GM21423 (cell line): Measurements from ENCODE around the gene KCNH3.

Experiments used
- ATAC-seq: cut with Tn5 transposase; IDR thresholded peaks from one replicate; pipeline ENCODE4 v1.9.1; 2021; ENCODE audit warnings: mild to moderate bottlenecking, moderate library complexity; ENCODE audit not compliant: unreplicated experiment

The KCNH3 gene

DNA sequence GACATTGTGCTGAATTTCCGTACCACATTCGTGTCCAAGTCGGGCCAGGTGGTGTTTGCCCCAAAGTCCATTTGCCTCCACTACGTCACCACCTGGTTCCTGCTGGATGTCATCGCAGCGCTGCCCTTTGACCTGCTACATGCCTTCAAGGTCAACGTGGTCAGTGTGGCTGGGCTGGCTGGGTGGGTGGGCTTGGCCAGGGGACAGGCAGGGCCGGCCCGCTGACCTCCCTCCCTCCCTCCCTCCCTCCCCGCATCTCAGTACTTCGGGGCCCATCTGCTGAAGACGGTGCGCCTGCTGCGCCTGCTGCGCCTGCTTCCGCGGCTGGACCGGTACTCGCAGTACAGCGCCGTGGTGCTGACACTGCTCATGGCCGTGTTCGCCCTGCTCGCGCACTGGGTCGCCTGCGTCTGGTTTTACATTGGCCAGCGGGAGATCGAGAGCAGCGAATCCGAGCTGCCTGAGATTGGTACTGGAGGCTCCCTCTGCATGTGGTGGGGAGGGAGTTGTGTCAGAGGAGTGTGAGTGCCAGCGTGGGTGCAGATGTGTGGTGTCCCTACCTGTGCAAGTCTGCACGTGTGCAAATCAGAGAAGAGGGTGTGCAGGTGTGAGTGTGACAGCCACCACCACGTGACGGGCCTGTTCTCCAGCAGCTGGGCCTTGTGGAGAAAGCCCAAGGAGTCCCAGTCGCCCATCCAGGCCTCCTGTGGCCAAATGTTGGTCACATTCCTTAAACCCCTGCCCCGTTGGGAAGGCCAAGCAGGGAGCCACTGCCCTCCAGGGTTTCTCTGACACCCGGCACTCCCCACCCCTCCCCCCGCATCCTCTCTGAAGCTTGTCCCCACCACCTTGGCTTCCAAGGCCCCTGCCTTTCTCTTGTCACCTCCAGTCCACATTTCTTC is 5.3 kb downstream of the KCNH3 start:
- ATAC-seq = no peak

DNA sequence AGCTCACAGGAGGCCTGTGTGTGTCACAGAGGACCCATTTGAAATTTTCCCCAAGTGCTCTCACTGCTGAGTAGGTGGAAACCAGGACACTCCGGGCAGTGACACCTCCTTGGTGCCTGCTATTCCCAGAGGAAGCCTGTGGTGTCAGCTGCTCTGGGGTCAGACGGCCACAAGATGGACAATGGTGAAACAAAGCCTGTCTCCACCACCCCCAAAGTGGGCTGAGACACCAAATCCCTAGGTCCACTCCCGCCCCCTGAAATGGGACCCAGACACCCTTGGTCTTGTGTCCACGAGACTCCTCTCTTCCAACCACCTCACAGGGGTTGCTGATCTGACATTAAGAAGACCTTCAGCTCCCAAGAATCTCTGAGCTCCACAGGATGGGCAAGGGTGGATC is 7.0 kb downstream of the KCNH3 start:
- no peak for ATAC-seq

DNA sequence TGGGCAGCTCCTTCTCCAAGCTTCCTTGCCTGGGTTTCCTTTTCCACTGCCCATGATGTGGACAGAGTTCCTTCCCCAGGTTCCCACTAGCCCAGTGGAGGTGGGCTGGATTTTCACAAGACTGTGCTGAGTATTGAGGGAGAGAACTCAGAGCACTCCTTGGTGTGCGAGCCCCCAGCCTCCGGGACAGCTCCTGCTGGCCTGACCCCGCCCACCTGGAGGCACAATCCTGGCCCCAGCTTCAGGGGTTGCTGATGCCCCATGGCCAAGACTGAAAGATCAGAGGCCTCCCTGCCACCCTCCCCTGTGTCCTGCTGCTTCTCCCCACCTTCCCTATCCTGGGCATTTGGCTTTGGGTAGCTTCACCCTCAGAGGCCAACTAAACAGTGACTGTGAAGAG is 7.7 kb downstream of the KCNH3 start:
- ATAC-seq = no peak

DNA sequence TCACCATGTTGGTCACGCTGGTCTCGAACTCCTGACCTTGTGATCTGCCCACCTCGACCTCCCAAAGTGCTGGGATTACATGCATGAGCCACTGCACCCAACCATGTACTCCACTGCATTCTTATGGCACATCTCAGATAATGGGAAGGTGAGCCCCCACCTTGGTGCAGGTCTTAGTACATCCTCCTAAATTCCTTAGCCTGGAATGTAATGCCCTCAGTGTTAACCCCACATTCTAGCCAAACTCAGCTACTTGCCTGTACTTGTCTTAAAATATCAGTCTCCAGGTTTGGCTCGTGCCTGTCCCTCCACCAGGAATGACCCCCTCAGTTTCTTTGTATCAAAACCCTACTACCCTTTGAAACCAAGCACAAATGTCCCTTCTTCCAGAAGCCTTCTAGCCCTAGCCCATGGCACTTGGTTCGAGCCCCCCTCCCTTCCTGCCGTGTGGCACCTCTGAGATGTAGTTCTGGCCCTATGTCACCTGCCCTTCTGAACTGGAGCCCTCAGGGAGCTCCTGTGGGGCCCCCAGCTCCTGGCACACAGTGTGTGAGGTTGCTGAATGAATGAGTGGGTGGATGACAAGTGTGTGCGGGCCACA is 8.4 kb downstream of the KCNH3 start:
- ATAC-seq = no peak

DNA sequence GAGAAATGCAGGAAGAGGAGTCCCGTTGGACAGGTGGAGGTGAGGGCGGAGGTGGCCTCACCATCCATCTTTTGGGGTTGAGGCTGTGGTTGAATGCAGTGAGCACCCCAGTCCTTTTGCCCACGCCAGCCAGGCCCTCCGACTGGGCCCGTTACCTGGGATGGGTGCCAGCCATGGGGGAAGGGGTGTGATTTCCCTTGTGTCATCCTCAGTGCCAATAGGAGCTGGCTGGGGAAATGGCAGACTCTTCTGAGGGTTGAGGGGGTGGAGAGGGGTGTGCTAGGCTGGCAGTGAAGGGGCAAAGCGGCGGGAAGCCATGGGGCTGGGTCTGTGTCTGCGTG is 9.6 kb downstream of the KCNH3 start:
- ATAC-seq = no peak

DNA sequence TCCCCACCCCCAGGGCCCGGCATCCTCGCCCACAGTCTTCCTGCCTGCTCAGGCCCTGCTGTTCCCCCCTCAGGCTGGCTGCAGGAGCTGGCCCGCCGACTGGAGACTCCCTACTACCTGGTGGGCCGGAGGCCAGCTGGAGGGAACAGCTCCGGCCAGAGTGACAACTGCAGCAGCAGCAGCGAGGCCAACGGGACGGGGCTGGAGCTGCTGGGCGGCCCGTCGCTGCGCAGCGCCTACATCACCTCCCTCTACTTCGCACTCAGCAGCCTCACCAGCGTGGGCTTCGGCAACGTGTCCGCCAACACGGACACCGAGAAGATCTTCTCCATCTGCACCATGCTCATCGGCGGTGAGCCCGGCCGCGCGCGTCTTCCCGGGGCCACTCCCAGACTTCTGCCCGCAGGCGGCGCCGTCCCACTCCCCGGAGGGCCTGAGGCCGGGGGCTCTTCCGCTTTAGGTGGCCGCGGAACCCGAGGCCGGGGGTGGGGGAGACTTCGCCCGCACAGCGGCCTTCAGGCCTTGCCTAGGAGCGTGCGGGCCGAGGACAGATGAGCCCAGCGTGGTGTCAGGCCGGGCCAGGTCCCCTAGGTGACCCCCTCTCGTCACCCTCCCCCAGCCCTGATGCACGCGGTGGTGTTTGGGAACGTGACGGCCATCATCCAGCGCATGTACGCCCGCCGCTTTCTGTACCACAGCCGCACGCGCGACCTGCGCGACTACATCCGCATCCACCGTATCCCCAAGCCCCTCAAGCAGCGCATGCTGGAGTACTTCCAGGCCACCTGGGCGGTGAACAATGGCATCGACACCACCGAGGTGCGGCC is 10.2 kb downstream of the KCNH3 start:
- no peak for ATAC-seq

DNA sequence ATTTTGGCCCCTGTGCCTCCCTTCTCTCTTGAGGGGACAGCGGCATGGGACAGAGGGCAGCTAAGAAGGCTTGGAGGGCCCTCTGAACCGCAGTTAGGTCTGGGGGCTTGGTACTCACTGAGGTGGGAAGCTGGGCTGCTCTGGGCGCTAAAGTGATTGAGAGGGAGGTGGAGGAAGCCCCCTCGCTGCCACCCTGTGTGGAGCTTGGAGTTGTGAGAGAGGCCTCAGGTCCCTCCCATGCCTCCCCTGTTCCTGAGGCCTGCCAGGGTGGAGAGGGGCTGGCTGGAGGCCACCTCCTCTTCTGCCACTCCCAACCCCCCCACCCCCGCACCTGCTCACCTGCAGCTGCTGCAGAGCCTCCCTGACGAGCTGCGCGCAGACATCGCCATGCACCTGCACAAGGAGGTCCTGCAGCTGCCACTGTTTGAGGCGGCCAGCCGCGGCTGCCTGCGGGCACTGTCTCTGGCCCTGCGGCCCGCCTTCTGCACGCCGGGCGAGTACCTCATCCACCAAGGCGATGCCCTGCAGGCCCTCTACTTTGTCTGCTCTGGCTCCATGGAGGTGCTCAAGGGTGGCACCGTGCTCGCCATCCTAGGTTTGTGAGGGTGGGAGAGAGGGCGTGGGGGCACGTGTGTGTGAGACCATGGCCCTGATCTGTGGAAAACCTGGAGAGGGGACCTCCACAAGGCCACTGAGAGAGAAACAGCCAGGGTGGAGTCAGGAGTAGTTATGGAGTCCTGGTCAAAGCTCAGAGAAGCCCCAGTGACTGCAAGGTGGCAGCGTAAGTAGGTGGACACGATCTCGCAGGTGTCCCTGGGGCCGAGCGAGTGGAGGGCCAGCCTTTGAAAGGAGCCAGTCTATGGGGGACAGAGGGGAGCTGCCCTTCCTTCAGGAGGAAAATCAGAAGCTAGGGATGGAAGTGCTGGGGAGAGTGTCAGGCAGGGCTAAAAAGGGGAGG is 11.2 kb downstream of the KCNH3 start:
- ATAC-seq = no peak

DNA sequence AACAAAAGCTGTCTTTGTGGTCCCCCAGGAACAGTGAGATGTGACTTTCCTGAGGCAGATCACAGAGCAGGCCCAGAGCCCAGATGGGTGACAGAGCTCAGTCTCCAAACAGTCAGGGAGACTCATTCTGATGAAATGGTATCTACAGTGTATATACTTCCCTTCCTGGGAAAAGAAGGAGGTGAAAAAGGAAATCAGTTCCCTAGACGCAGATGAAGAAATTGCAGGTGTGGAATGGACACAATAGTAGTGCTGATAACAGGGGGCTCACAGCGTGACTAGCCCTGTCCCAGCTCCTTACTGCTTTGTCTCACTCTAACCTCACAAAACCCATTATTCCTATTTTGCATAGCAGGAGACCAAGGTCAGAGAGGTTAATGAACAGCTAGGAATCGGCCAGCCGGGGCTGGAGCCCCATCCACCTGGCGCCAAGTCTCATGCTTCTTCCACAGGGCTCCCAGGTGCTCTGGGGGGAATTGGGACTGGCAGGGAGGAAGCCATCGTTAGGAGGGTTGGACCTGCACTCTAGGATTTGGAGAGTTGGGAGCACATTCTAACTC is 11.9 kb downstream of the KCNH3 start:
- ATAC-seq = no peak

DNA sequence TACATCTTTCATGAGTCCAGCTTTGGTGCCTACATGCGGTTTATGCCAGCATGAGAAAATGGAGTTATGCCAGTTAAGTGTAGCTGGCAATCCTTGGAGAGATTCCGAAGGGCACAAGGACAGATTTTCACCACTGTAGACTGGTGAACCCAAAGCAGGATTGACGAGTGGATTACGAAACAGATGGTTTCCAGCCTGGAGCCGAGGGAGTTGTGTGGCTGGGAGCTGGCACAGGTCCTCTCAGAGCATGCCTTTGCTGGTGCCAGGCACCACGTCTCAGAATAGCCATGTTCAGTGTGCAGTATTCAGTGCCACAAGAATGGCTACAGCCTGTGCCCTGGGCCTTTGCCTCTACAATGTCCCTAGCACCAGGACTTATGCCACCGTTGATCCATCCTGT is 13.2 kb downstream of the KCNH3 start:
- ATAC-seq = no peak

DNA sequence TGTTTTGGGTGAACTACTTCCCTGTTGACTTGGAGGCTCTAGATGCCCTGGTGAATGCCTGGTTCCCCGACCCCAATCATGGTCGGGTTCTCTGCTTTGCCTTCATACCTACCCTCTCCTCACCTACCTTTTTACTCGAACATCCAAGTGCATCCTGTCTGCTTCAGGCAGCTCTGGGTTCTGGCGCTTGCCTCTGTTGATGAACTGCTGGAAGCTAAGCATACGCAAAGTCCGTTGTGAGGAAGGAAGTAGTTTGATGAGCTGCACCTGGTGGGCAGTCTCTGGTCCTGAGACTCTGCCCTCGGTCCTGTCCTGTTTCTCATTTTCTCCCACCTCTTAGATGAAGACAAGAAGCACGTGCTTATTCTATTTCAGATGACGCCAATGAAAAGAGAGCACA is 13.6 kb downstream of the KCNH3 start:
- no peak for ATAC-seq

DNA sequence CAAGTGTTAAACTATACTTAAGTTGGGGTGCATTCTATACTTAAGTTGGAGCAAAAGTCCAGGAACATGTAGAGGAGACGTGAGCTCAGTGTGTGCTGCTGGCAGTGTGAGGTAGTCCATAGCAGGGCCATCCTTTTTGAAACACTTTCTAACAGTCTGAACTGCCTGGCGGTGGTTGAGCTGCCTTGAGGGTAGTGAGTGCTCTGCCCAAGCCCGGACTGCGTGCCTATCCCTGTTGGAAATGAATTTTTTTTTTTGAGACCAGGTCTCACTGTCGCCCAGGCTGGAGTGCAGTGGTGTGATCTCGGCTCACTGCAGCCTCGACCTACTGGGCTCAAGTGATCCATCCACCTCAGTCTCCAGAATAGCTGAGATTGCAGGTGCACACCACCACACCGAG is 14.1 kb downstream of the KCNH3 start:
- ATAC-seq = no peak

DNA sequence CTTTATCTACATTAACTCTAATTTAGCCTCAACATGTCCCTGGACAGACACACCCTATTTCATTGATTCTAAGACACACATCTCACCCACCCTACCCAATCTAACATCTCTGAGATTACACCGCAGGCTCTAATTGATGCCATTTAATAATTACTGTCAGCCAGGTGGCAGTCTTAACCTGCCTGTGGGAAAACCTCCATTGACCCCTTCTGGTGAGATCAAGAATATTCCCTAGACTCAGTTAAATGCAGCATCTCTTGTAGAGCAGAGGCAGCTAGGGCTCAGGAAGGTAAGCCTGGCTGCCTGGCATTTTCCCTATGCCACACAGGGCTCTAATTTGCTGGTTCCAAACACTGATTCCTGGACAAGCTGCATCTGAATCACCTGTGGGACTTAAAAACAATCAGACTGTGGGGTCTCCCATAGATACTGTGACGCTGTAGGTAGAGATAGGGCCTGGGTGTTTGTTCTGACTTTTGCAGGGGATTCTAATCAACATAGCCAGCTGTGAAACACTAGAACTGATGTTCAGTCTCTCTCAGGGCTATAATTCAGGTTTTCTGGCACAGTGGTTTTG is 14.8 kb downstream of the KCNH3 start:
- ATAC-seq = no peak

DNA sequence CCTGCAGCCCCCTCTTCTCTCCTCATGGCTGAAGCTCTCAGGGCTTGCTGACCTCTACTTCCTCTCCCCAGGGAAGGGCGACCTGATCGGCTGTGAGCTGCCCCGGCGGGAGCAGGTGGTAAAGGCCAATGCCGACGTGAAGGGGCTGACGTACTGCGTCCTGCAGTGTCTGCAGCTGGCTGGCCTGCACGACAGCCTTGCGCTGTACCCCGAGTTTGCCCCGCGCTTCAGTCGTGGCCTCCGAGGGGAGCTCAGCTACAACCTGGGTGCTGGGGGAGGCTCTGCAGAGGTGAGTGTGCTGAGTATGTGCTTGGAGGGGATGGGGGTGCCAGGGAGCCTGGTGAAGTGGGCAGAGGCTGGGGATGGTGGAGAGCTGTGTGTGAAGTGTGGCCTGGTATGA is 15.4 kb downstream of the KCNH3 start:
- no peak for ATAC-seq

DNA sequence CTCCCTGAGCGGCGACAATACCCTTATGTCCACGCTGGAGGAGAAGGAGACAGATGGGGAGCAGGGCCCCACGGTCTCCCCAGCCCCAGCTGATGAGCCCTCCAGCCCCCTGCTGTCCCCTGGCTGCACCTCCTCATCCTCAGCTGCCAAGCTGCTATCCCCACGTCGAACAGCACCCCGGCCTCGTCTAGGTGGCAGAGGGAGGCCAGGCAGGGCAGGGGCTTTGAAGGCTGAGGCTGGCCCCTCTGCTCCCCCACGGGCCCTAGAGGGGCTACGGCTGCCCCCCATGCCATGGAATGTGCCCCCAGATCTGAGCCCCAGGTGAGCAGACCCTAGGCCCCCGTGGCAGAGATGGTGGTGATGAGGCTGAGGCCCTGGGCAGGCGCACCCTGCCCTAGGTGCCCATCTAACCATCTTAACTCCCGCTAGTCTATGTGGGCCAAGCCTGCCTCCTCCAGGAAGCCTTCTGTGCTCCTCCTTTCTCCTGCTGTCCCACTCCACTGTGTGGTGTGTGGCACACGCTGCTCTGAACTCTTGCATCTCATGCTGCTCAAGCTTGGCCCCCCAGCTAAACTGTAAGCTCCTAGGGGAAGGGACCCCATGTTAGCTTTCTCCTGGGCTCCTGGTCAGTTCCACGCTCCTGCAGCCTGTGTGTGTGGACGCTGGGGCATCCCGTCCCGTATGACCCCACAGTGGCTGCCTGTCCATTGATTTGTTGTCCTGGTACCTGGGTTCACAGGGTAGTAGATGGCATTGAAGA is 17.0 kb downstream of the KCNH3 start:
- no peak for ATAC-seq

DNA sequence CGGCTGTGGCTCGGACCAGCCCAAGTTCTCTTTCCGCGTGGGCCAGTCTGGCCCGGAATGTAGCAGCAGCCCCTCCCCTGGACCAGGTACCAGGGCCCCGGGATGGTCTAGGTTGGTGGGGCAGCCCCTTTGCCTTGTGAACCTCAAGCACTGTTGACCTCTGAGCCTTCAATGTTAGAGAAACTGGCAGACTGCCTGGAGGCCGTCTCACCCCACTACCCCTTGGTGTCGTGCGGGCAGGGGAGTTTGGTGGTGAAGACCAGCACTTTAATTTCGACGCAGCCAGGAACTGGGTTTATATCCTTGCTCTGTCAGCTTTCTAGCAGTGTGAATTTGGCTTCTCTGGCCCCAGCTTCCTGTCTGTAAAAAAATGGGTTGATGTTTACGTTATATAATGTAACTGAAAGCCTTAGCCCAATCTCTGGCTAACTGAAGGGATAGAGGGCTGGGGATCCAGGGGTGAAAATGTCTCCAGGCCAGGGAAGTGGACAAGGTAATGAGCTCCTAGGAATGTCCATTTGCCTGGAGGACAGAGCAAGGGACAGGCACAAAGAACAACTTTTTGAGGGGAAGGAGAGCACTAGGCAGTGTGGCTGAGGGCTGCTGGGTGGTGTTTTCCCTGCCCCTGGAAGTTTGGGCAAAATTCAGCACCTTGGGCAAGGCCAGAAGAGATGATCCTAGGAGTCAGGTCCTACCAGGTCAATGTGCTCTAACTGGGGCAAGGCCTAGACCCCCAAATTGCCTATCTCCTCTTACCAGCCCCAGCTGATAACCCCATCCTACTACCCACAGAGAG is 17.8 kb downstream of the KCNH3 start:
- no peak for ATAC-seq

DNA sequence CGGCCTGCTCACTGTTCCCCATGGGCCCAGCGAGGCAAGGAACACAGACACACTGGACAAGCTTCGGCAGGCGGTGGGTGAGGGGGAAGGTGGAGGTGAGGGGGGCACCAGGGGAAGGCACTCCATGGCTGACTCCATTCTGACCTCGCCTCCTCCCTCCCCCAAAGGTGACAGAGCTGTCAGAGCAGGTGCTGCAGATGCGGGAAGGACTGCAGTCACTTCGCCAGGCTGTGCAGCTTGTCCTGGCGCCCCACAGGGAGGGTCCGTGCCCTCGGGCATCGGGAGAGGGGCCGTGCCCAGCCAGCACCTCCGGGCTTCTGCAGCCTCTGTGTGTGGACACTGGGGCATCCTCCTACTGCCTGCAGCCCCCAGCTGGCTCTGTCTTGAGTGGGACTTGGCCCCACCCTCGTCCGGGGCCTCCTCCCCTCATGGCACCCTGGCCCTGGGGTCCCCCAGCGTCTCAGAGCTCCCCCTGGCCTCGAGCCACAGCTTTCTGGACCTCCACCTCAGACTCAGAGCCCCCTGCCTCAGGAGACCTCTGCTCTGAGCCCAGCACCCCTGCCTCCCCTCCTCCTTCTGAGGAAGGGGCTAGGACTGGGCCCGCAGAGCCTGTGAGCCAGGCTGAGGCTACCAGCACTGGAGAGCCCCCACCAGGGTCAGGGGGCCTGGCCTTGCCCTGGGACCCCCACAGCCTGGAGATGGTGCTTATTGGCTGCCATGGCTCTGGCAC is 18.5 kb downstream of the KCNH3 start:
- ATAC-seq = no peak

DNA sequence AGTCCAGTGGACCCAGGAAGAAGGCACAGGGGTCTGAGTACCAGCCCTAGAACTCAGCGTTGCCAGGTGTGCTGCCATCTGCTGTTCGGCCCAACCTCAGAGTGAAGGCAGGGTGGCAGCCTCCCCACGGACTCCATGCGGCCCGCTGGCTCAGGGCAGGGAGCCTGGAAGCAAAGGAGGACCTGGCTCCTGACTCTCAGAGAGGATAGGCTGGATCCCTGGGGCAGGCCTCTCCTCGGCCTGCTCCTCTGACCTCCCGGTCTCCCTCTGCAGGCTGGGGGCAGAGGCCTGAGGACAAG is 19.0 kb downstream of the KCNH3 start:
- no peak for ATAC-seq

DNA sequence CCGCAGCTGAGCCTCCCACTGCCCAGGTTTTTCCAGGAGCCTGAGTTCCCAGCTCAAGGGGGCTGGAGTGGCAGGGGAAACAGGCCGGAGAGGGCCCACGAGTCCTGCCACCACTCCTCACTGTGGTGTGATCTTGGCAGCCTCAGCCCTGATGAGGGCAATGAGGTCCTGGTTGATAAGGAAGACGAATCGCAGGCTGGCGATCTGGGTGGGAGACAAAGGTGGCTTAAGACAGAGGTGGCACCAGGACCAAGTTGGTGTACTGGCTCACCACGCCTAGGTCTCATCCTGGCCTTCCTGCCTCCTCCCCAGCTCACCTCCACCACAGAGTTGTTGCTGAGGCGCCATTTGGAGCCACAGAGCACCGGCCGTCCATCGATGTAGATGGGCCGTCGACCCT is 19.7 kb downstream of the KCNH3 start:
- no peak for ATAC-seq
